Measurements from ENCODE around the gene PDLIM4.

PDLIM4 gene

GRCh38 chr5:132269635-132270334 lies 12.3 kb downstream of the PDLIM4 start:
- no peak overlapping the region for H3K27ac ChIP-seq
- TF ChIP-seq CTCF (conservative IDR thresholded peaks at IDR 0.05) = no peak
- no peak for TF ChIP-seq ZFX (IDR thresholded peaks at IDR 0.05)

GRCh38 chr5:132270335-132270665 lies 12.8 kb downstream of the PDLIM4 start:
- H3K27ac ChIP-seq = no peak overlapping the region
- no peak for TF ChIP-seq CTCF (conservative IDR thresholded peaks at IDR 0.05)
- no peak for TF ChIP-seq ZFX (IDR thresholded peaks at IDR 0.05)

- TF ChIP-seq ZFX (IDR thresholded peaks at IDR 0.05) = no peak
- no peak for TF ChIP-seq CTCF (conservative IDR thresholded peaks at IDR 0.05)
- H3K27ac ChIP-seq = no peak overlapping the region
Observed at GRCh38 chr5:132270706-132271105, 13.2 kb downstream of the PDLIM4 start.

GRCh38 chr5:132271251-132272246 lies 14.1 kb downstream of the PDLIM4 start:
- no peak overlapping the region for H3K27ac ChIP-seq
- TF ChIP-seq ZFX (IDR thresholded peaks at IDR 0.05) = no peak
- TF ChIP-seq CTCF (conservative IDR thresholded peaks at IDR 0.05) = no peak

- H3K27ac ChIP-seq = no peak overlapping the region; the same call in 1 of the 2 replicates
- TF ChIP-seq ZFX (IDR thresholded peaks at IDR 0.05) (no peak), CTCF (conservative IDR thresholded peaks at IDR 0.05) (peak; percentile 94)
Observed at GRCh38 chr5:132272311-132273210, 15.1 kb downstream of the PDLIM4 start.

GRCh38 chr5:132273631-132274030 lies 16.1 kb downstream of the PDLIM4 start:
- no peak for TF ChIP-seq ZFX (IDR thresholded peaks at IDR 0.05)
- no peak for TF ChIP-seq CTCF (conservative IDR thresholded peaks at IDR 0.05)
- H3K27ac ChIP-seq = no peak overlapping the region
